Measurements from ENCODE around the gene ITGA7.

Gene ITGA7

DNA sequence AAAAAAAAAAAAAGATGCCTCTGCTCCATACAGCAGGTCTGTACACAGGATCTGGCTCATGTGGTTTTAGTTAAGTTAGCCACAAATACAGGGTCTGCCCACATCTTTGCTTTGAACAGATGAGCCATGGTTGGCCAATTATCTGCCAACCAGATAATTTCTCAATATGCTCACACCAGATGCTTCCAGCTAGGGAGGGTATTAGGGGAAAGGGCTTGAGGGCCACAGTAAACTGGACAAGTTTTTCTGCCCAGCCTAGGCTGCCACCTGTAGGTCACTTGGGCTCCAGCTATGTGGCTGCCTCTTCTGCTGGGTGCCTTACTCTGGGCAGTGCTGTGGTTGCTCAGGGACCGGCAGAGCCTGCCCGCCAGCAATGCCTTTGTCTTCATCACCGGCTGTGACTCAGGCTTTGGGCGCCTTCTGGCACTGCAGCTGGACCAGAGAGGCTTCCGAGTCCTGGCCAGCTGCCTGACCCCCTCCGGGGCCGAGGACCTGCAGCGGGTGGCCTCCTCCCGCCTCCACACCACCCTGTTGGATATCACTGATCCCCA is 13.3 kb upstream of the ITGA7 start:
- in situ Hi-C loops (cut with MboI; ENCODE audit: low sequenced_read_pairs): no loop called here

DNA sequence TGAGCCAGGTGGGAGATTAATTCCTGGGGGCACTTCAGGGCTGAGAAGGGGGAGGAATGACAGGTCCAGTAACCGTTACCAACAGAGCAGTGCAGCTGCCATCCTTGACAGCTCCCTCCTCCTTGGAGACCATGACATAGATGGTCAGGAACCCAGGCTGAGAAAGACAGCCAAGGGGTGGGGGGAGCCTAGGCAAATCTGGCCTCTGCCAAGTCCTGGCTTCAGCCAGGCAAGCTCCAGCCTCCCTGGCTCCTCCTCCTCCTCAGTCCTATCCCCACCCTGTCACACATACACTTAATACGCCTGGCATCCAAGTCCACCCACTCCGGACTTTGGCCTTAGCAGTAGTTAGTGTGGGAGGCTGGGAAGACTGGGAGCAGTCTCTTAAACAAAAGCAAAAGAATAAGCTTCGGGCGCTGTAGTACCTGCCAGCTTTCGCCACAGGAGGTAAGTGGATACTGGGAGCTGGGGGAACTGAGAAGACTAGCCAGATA is 12.4 kb upstream of the ITGA7 start, which contains the start of gene RDH5:
Gene RDH5, plus strand, starts transcription at position 323 of the 494 bp plus-strand sequence. CDS start 792 bp downstream, outside the sequence.
- in situ Hi-C loops (cut with MboI; ENCODE audit: low sequenced_read_pairs): no loop called here

DNA sequence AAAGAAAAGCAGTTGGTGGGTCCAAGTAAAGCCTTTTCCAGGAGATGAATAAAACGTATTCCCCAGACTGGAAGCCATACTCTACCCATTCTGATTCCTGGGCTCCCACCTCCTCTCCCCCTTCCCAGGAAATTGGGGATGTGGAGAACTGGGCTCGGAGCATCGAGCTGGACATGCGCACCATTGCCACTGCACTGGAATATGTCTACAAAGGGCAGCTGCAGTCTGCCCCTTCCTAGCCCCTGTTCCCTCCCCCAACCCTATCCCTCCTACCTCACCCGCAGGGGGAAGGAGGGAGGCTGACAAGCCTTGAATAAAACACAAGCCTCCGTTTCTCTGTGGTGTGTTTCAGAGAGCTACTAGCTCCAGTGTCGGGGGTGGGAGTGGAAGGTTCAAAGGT is 11.7 kb upstream of the ITGA7 start:
- in situ Hi-C loops (cut with MboI; ENCODE audit: low sequenced_read_pairs): no loop called here

DNA sequence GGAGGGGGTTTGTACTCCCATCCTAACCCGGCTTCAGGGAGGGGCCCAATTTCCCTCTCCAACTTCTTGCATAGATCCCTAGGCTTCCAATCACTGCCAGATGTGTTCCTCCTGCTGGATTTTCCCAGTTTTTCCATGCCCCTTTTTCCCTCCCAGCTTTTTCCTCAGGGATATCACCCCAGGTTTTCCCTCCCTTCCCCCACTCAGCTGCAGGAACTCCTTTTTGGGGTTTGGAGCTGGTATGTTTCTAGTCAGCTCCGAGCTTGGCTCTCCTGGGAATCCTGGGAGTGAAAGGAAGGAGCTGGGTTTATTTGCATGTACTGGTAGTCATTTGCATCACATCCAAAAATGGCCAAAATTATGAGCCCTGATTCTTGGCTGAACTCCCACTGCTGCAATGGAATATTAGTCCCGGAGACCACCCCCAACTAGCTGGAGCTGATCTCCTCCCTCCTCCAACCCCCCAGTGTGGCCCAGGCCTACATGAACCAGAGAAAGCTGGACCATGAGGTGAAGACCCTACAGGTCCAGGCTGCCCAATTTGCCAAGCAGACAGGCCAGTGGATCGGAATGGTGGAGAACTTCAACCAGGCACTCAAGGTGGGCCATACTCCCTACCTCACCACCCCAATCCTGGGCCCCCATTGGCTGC is 11.0 kb upstream of the ITGA7 start:
- in situ Hi-C loops (cut with MboI; ENCODE audit: low sequenced_read_pairs): no loop called here

DNA sequence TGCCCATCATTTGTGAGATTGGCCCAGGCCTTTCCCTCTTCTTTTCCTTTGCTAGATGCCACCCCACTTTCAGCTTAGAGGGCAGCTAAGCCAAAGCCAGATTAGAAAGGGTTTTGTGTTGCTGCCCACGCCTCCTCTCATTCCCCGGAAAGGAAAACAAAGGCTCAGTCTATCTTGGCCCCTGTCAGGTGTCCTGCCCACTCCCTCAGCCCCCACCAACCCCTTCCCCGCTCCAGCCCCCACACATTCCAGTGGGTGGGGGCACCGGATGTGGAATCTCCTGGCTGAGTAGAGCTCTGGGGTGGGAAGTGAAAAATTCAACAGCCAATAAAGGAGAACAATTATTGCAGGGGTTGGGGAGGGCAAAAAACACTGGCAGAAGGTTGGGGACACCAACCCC is 10.3 kb upstream of the ITGA7 start:
- in situ Hi-C loops (cut with MboI; ENCODE audit: low sequenced_read_pairs): no loop called here

DNA sequence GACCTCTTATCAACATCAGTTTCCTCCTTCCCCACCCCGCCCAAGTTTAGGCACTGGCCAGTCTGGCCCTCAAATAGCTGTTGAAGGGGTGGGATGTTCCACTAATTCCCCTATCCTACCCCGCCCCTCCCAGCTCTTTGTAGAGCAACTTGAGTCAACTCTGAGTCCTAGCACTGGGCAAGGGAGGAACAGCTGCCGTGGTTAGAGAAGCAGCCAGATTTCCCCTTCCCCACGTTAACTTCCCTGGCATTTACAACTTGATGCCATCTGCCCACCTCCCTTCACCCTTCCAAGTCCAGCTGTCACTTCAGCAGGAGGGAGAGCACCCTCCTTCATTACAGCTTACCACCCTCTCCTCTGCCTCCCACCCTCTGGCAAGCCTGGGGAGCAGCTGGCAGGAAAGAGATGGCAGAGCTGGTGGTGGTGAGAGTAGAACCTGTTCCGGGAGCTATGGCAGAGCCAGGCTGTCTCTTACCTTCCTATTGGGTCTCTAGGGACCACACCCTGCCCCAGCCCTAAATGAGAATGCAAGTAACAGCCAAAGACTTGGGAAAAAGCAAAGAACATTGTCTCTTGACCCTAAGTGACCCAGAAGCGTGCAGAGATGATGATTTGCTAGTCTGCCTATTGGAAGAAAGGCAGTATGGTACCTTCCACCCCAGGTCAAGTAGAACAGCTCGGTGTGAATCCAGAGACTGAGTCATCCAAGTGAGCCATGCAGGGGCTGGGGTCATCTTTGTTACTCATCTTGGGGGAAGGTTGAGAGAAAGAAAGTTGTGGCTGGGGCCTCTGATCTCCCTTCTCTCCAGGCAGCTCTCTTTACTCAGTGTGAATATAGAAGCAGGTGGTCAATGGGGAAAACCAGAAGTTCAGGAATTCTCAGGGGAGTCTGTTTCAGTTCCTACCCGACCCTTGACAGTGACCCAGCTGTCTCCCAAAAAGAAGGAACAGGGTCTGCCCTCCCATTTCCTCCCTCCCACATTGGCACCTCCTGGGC is 9.6 kb upstream of the ITGA7 start:
- in situ Hi-C loops (cut with MboI; ENCODE audit: low sequenced_read_pairs): no loop called here

DNA sequence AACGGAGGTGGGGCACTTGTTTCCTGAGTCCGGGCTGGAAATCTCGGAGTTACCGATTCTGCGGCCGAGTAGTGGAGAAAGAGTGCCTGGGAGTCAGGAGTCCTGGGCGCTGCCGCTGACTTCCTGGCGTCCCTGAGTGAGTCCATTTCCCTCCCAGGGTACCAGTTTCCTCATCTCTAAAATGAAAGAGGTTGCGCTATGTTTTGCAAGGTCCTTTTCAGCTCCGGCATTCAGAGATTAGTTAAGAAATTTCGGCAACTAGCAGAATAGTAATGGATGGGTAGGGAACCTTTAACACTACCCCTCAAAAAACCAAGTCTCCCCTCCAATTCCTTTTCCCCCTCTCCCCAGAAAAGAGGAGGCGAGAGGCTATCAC is 8.9 kb upstream of the ITGA7 start:
- in situ Hi-C loops (cut with MboI; ENCODE audit: low sequenced_read_pairs): no loop called here

DNA sequence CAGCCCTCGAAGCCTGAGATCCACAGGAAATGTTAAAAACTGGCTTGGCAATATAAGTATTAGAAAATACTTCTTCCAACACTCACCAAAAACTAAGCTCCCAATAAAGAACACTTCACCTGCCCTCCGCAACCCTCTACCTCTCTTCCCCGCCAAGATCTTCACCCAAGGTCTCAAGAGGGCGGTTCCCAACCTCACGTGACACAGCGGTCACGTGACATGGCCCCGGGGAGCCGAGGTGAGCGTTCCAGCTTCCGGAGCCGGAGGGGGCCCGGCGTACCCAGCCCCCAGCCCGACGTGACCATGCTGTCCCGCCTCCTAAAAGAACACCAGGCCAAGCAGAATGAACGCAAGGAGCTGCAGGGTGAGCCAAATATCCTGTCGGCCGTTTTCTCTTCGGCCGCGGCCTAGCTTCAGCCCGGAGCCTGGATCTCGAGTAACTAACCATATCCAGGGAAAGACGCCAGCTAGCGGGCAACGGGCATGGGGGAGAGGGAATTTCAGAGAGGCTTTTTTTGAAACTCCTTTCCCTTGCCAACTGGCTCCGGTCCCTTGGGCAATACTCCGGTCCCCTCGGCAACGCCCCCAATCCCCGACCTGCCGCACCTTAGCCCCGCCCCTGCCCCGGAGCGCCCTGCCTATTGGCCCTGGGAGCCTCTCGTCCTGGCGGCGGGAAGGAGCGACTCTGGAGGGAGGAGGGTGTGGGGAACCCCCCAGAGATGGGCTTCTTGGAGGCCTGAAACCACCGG is 8.3 kb upstream of the ITGA7 start, which contains the start of gene BLOC1S1:
Gene BLOC1S1, plus strand, starts transcription at position 214 of the 749 bp plus-strand sequence. Its CDS starts 6 bp downstream, at position 220.
- in situ Hi-C loops (cut with MboI; ENCODE audit: low sequenced_read_pairs): no loop called here

DNA sequence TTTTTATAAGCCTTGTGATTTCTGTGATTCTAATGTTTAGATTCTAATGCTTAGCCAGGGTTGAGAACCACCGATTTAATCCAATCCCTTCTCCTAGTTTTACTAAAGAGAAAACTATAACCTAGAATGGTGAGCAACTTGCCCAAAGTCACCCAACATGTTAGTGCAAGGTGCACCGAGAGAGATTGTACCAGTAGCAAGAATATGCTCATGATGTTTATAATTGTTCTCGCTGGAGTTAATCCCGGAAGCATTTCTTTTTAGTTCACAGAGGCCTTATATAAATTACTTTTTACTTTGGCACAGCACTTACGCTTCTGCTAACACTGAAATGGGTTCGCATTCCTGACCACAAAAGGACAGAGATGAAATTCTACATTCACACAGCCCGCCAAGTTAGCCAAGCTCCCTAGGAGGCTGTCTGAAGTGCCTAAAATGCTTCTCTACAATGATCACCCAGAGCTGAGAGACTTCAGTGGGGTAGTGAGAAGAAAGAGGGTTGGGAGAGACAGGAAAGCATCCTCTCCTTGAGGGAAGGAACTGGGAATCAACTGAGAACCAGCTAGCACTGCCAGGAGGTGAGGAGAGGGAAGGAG is 7.6 kb upstream of the ITGA7 start:
- in situ Hi-C loops (cut with MboI; ENCODE audit: low sequenced_read_pairs): no loop called here

DNA sequence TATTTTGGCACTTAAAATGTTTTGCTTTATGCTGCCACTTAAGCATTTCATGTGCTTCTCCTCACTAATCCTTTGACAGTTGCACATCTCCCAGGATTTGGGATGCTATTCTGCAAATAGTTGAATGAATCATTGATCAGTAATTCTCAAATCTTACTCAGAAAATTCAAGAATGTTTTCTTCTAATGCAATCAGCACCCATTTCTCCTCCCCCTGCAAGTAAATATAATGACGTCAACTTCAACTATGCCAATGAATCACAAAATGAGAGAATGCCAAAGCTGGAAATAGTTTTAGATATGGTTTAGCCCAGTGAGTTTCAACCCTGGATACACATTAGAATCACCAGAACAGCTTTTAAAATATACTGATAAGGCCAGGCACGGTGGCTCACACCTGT is 6.0 kb upstream of the ITGA7 start:
- in situ Hi-C loops (cut with MboI; ENCODE audit: low sequenced_read_pairs): no loop called here

DNA sequence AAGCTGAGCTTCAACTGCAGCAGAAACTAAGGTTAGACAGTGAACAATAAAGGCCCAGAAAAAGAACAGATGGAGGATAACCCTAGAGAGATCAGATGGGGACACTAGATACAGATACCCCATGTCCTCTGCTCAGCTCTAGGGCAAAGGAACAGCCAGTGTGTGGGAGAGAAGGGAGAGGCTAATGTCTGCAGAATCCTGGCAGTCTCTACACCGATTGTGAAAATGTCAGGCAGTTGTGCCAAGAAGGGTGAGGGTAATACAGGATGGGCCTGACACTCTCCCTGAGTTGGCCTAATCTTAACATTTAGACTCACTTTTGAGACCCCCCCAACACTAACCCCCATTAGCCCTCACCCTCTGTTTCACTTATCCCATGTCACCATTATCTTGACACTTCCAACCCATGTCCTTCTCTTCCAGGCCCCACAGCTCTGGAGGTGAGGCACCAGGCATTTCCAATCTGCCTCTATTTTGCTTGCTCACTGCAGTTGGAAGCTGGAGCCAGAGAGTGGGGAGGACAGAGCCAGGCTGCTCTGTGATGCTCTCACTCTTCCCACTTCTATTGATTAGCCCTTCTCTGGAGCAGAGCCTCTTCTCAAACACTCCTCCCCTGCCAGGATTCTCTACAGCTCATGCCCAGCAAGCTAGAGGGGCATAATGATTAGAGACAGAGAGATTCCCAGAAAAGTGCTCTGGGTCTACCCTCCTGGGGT is 5.2 kb upstream of the ITGA7 start:
- in situ Hi-C loops (cut with MboI; ENCODE audit: low sequenced_read_pairs): no loop called here

DNA sequence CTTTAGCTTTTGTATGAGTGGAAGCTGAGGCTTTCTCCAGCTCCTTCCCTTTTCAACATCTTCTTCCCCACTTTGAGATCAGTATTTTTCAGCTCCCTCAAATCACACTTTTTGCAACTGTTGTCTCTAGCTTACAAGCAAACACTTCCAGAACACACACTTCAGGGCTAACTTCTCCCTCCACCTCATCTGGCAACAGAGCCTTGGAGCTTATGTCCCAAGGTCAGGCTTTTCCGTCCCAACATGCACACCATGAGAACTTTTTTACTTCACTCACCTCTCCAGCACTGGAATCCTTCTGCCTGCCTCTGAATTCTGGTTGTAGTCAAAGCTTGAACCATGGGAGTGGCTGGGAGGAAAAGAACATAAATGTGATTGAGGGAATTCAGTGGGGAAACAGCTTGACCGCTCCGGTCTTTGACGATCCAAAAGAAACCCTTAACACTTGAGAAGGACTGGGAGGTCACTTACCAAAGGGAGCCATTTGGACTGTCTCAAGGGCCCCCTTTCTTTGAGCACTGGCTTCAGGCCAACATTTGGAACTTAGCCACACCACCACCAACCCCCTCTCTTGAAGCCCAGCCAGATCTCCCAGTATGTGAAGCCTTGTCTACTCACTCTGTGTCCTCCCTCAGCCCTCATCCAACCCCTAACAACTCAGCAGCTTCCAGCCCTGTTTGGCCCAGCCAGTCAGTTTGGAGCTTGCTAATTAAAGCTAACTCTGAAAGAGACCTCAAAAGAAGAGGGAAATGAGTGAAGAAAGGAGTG is 4.3 kb upstream of the ITGA7 start:
- in situ Hi-C loops (cut with MboI; ENCODE audit: low sequenced_read_pairs): no loop called here

DNA sequence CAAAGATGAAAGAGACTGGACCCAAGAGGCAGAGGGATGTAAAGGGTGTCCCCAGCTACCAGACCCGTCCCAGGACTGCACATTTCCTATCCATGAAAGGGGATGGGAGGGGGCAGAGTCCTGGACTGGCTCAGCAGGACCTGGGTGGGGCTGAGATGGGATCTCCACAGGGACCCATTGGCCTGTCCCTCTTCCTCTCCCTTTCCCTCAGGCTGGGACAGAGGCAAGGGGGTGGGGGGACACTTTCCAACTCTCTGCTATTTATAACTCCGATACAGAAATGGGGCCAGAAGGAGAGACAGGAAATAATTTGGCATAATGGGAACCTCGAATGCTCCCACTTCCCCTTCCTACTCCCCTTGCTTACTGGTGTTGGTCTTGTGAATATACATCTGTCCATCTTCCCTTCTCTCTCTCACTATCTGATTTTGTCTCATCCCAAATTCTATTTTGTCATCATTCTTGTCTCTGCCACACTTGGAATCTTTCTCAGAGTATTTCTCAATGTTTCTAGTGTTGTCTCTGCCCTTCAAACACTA is 1.1 kb upstream of the ITGA7 start:
- in situ Hi-C loops (cut with MboI; ENCODE audit: low sequenced_read_pairs): no loop called here

DNA sequence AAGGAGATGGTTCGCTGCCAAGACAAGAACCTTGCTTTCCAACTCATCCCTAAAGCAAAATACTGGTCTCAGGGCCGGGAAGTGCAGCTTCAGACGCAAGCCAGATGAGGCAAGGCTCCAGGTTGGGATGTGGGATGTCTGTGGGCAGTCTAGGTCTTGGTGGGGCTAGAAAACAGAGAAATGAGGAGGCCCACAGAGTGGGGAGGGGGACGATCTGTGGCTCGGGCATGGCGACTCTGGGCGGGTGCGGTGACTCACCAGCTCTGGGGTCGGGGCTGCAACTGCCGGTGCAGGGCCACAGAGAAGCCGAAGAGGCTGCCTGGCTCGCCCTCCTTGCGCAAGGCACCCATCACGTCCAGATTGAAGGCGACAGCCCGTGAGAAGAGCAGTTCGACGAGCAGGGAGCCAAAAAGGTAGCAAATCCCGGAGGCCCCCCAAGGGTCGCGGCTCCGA is 459 bp downstream of the ITGA7 start:
- in situ Hi-C loops (cut with MboI; ENCODE audit: low sequenced_read_pairs): no loop called here

DNA sequence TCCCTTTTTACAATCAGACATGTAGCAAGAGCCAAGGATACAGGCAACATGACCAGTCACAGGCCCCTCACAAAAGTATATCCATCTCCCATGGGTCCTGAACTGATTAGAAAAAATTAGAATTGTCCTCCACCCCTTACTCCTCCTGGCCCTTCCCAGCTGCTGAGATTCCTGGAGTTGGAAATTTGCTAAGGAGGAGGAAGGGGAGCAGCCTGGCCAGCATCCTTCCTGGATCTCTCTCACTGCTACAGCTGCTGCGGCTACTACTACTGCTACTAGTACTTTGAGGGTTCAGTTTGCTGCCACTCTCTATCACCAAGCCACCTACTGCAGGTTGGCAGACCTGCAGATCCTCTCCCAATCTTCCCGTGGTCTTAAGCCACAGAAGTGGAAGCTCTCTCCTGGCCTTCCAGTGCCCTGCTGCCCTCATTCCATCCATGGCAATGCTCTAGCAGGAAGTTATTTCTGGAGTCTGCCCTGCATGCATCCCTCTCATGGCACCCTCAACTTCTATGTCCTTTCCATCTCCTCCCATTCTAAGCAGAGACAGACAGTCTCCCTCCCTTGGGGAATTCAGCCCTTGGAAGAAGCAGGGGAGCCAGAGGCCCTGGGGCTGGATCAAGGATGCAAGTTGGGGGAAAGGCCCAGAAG is 1.0 kb downstream of the ITGA7 start:
- in situ Hi-C loops (cut with MboI; ENCODE audit: low sequenced_read_pairs): no loop called here

DNA sequence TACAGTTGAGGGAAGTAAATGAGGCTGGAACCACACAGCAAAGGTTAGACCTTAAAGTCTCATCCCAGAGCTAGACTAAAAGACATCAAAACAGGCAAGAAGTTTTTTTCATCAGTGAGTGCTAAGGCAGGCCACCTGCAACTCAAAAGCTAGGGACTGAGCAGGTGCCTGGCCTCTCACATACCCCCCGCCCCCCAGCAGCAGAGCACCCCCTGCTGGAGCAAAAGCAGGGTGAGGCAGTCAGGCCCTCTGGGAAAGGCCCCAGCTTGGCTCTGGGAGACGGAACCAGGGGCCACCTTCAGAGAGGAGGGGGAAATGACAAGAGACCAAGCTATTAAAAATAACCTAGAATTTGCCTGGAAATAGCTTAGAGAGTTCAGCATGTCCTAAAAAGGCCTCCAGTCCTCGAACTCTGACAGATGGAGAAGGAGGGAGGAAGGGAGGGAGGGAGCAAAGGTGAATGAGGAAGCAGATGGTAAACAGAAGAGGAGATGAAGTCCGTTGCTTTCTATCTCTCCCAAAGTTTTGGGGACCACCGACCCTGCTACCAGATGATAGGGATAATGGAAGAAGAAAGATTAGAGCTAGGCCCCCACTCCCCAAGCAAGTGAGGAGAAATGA is 1.8 kb downstream of the ITGA7 start:
- in situ Hi-C loops (cut with MboI; ENCODE audit: low sequenced_read_pairs): no loop called here

DNA sequence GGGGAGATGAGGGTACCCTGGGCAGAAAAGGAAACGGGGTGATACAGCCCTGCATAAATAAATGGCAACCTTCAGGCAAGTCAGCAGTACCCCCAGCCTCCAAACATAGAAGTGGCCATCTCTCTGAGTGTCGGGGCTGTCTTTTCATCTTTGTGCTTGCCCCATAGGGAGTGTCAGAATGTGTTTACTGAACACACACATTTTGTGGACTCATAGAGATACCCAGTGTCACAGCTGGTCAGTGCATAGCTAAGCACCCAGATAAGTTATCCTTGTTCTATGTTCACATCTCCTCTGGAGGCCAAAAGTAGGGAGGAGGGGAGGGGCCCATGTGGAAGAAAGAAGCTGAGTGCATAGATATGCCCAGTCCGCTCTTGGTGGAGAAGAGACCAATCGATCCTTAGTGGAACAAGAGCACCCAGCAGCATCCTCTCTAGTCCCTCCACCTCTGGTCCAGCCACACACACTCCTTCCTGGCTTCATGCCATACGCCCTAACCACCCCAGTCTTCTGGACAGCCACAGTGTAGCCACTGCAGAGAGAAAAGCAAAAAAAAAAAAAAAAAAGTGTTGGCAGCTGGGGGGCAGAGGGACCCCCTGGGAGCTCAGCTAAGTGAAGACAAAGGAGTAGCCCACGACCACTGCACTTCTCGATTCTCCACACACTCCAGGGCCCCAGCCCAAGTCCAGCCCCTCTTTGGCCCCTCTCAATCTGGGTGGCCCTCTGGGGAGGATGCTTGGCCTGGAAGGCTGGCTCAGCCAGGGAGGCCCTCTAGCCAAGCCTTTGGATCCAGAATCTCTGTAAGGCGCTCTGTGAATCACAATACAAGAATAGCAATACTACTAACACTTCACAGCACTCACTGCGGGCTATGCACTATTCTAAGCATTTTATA is 2.6 kb downstream of the ITGA7 start:
- in situ Hi-C loops (cut with MboI; ENCODE audit: low sequenced_read_pairs): no loop called here

Measured in HL-60/S4 treated with retinoic acid at 250 ng/mL for 4 days and 3 days (cell line).